PC-3 (cell line): ENCODE results near the gene ING2.

Experiments used
- CTCF ChIP-seq: fragments of 300-600 bp; sonication (generic); conservative IDR thresholded peaks from 2 replicates; pipeline ENCODE4 v1.5.1; 2017; ENCODE audit warnings: antibody characterized with exemption, low read depth, mild to moderate bottlenecking, low read length
- EZH2phosphoT487 ChIP-seq: fragments of 300-600 bp; sonication (generic); IDR thresholded peaks from 2 replicates; pipeline ENCODE4 v1.6.1; 2018; ENCODE audit warnings: mild to moderate bottlenecking, antibody characterized with exemption, low read length, borderline replicate concordance

GRCh38 chr4:183556947-183557346, 52.1 kb downstream of the ING2 start:
- TF ChIP-seq CTCF, result no peak
- TF ChIP-seq EZH2phosphoT487, result no peak
